HCT116 (cell line): Measurements from ENCODE around the gene NDUFB10.
A peak's percentile ranks its signal among the peaks of the same experiment; 100 is the strongest.

Experiments used
- ATF3 ChIP-seq: IDR thresholded peaks from 2 replicates; pipeline ENCODE4 v1.6.1; 2012
- EGR1 ChIP-seq: IDR thresholded peaks from 2 replicates; pipeline ENCODE4 v1.6.1; 2012; ENCODE audit warnings: low read depth
- EZH2 ChIP-seq: fragments of 200-600 bp; sonication (generic); IDR thresholded peaks from 2 replicates; pipeline ENCODE4 v1.6.1; 2017; ENCODE audit warnings: antibody characterized with exemption, mixed run types
- EZH2phosphoT487 ChIP-seq: fragments of 200-600 bp; IDR thresholded peaks from 2 replicates; pipeline ENCODE4 v1.6.1; 2018; ENCODE audit warnings: antibody characterized with exemption, borderline replicate concordance
- FOSL1 ChIP-seq: IDR thresholded peaks from 2 replicates; pipeline ENCODE4 v1.6.1; 2012; ENCODE audit warnings: low read depth
- POLR2A ChIP-seq: IDR thresholded peaks from 2 replicates; pipeline ENCODE4 v1.7.0; 2011; ENCODE audit warnings: borderline replicate concordance; ENCODE audit not compliant: insufficient read depth, insufficient read length; ENCODE audit errors: extremely low read depth
- POLR2AphosphoS5 ChIP-seq: IDR thresholded peaks from 2 replicates; pipeline ENCODE4 v1.6.1; 2011; ENCODE audit warnings: mild to moderate bottlenecking, low read depth, low read length, moderate library complexity
- REST ChIP-seq: IDR thresholded peaks from 2 replicates; pipeline ENCODE4 v1.6.1; 2012; ENCODE audit warnings: low read depth
- SIN3A ChIP-seq: IDR thresholded peaks from 2 replicates; pipeline ENCODE4 v1.6.1; 2012; ENCODE audit warnings: low read depth
- SP1 ChIP-seq: IDR thresholded peaks from 2 replicates; pipeline ENCODE4 v1.6.1; 2012; ENCODE audit warnings: low read depth
- YY1 ChIP-seq: IDR thresholded peaks from 2 replicates; pipeline ENCODE4 v1.6.1; 2011; ENCODE audit warnings: low read length, low read depth, moderate library complexity, mild to moderate bottlenecking; ENCODE audit not compliant: insufficient replicate concordance; ENCODE audit errors: extremely low read depth
- ZFX ChIP-seq: fragments of 450-650 bp; IDR thresholded peaks from 2 replicates; pipeline ENCODE4 v1.6.1; 2017
- ZNF274 ChIP-seq: fragments of 200-500 bp; sonication (Bioruptor generic); IDR thresholded peaks from 2 replicates; pipeline ENCODE4 v1.6.1; 2014; ENCODE audit warnings: mild to moderate bottlenecking, low read depth, low read length, inconsistent platforms
- TF ChIP-seq, protein P1 (sequence below), 3 experiments: fragments of 200-600 bp in 1 of 3; sonication (generic) in 1 of 3; IDR thresholded peaks in 2 of 3; conservative IDR thresholded peaks in 1 of 3; 2 replicates each; pipeline ENCODE4 v1.5.1; 2012 to 2017; ENCODE audit warnings: low read depth in 2 of 3, low read length in 2 of 3, antibody characterized with exemption in 1 of 3, borderline replicate concordance in 1 of 3, control low read depth in 1 of 3, mild to moderate bottlenecking in 1 of 3, mixed read lengths in 1 of 3, mixed run types in 1 of 3, moderate library complexity in 1 of 3; ENCODE audit not compliant: insufficient read depth in 1 of 3

- TF ChIP-seq POLR2A (no peak), POLR2AphosphoS5 (peak; percentile 67), ZFX (no peak), EZH2phosphoT487 (no peak), ZNF274 (no peak), EZH2 (no peak), FOSL1 (no peak), YY1 (no peak), REST (no peak), SP1 (peak; percentile 75), EGR1 (peak; percentile 51; the same call in 1 of the 2 replicates), SIN3A (peak; percentile 70; the same call in 1 of the 2 replicates), ATF3 (no peak)
- TF ChIP-seq, protein P1, sequence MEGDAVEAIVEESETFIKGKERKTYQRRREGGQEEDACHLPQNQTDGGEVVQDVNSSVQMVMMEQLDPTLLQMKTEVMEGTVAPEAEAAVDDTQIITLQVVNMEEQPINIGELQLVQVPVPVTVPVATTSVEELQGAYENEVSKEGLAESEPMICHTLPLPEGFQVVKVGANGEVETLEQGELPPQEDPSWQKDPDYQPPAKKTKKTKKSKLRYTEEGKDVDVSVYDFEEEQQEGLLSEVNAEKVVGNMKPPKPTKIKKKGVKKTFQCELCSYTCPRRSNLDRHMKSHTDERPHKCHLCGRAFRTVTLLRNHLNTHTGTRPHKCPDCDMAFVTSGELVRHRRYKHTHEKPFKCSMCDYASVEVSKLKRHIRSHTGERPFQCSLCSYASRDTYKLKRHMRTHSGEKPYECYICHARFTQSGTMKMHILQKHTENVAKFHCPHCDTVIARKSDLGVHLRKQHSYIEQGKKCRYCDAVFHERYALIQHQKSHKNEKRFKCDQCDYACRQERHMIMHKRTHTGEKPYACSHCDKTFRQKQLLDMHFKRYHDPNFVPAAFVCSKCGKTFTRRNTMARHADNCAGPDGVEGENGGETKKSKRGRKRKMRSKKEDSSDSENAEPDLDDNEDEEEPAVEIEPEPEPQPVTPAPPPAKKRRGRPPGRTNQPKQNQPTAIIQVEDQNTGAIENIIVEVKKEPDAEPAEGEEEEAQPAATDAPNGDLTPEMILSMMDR (IDR thresholded peaks at IDR 0.05 in 2 of 3, conservative IDR thresholded peaks at IDR 0.05 in 1 of 3; ENCODE audit: borderline replicate concordance in 1 of 3, insufficient read depth in 1 of 3, low read depth in 2 of 3, low read length in 2 of 3), result no peak
Measured at GRCh38 chr16:1942810-1943726, 16.3 kb upstream of the NDUFB10 start, which contains the start of gene MSRB1.
